HG03442 (cell line): Measurements from ENCODE around the gene CAPZA2.
"Not testable (repeated sequence)": the region's sequence is repeated elsewhere in the genome, so short reads cannot be mapped to it uniquely, and the experiment has no call there.

ENCODE experiments used
- ATAC-seq: cut with Tn5 transposase; IDR thresholded peaks from one replicate; pipeline ENCODE4 v1.9.1; 2021; ENCODE audit warnings: mild to moderate bottlenecking, moderate library complexity; ENCODE audit not compliant: unreplicated experiment

The CAPZA2 gene

GRCh38 chr7:116862234-116862950 is at the start of gene CAPZA2:
CAPZA2 (plus strand) TSS chr7:116862587; CDS start chr7:116862612, 25 bp downstream.
- peak; percentile 85 for ATAC-seq

- ATAC-seq = no peak
These were observed 49.5 kb upstream of the CAPZA2 start for GRCh38 chr7:116812860-116813259.

- ATAC-seq = not testable (repeated sequence)
These were observed 49.0 kb upstream of the CAPZA2 start for GRCh38 chr7:116813371-116813770.

- ATAC-seq = no peak
These were observed 47.3 kb upstream of the CAPZA2 start for GRCh38 chr7:116815041-116815440.

- no peak for ATAC-seq
These were observed 42.2 kb upstream of the CAPZA2 start for GRCh38 chr7:116820149-116820548.

- ATAC-seq = not testable (repeated sequence)
These were observed 40.7 kb upstream of the CAPZA2 start for GRCh38 chr7:116821647-116822046.

GRCh38 chr7:116824449-116824848 is 37.9 kb upstream of the CAPZA2 start:
- ATAC-seq = no peak

GRCh38 chr7:116828281-116828680 is 34.1 kb upstream of the CAPZA2 start:
- no peak for ATAC-seq

GRCh38 chr7:116829041-116829440 is 33.3 kb upstream of the CAPZA2 start:
- ATAC-seq = no peak

GRCh38 chr7:116829493-116829892 is 32.9 kb upstream of the CAPZA2 start:
- no peak for ATAC-seq

- ATAC-seq = no peak
These were observed 29.7 kb upstream of the CAPZA2 start for GRCh38 chr7:116832692-116833091.

- no peak for ATAC-seq
These were observed 27.4 kb upstream of the CAPZA2 start for GRCh38 chr7:116834815-116835504.

- no peak for ATAC-seq
These were observed 26.3 kb upstream of the CAPZA2 start for GRCh38 chr7:116836048-116836447.

- no peak for ATAC-seq
These were observed 25.5 kb upstream of the CAPZA2 start for GRCh38 chr7:116836911-116837310.

- ATAC-seq = no peak
These were observed 24.8 kb upstream of the CAPZA2 start for GRCh38 chr7:116837586-116837985.

- no peak for ATAC-seq
These were observed 22.1 kb upstream of the CAPZA2 start for GRCh38 chr7:116840256-116840655.

- no peak for ATAC-seq
These were observed 20.0 kb upstream of the CAPZA2 start for GRCh38 chr7:116842371-116842770.

- ATAC-seq = no peak
These were observed 19.0 kb upstream of the CAPZA2 start for GRCh38 chr7:116843378-116843777.

- ATAC-seq = no peak
These were observed 11.2 kb upstream of the CAPZA2 start for GRCh38 chr7:116851175-116851574.

- ATAC-seq = no peak
These were observed 10.7 kb upstream of the CAPZA2 start for GRCh38 chr7:116851671-116852070.

GRCh38 chr7:116854132-116854531 is 8.3 kb upstream of the CAPZA2 start:
- ATAC-seq = no peak

- ATAC-seq = no peak
These were observed 5.3 kb upstream of the CAPZA2 start for GRCh38 chr7:116857052-116857451.
